Trophoblast cell (in vitro differentiated cells and primary cell): Measurements from ENCODE around the gene ATF3.

Source experiments
- DNase-seq, 2 donors: peaks; one replicate each; pipeline ENCODE4 v3.0.0-alpha.2; 2016
- H2AFZ ChIP-seq: 2 replicates; pipeline ENCODE4 v1.6.1; 2013; ENCODE audit warnings: low read length, moderate library complexity, mild to moderate bottlenecking; ENCODE audit not compliant: insufficient read depth, poor library complexity
- H2AK5ac ChIP-seq: 2 replicates; pipeline ENCODE4 v1.6.1; 2013; ENCODE audit warnings: mild to moderate bottlenecking, low read length
- H2BK120ac ChIP-seq: 2 replicates; pipeline ENCODE4 v1.6.1; 2013; ENCODE audit warnings: low read length, mild to moderate bottlenecking, moderate library complexity; ENCODE audit not compliant: insufficient read depth, poor library complexity
- H2BK12ac ChIP-seq: 2 replicates; pipeline ENCODE4 v1.6.1; 2013; ENCODE audit warnings: mild to moderate bottlenecking, low read length, moderate library complexity
- H2BK5ac ChIP-seq: 2 replicates; pipeline ENCODE4 v1.6.1; 2013; ENCODE audit warnings: low read length, low read depth, moderate library complexity, mild to moderate bottlenecking; ENCODE audit not compliant: poor library complexity
- H3K14ac ChIP-seq: 2 replicates; pipeline ENCODE4 v1.6.1; 2013; ENCODE audit warnings: mild to moderate bottlenecking, low read length
- H3K18ac ChIP-seq: 2 replicates; pipeline ENCODE4 v1.6.1; 2013; ENCODE audit warnings: mild to moderate bottlenecking, low read length
- H3K23ac ChIP-seq: 2 replicates; pipeline ENCODE4 v1.6.1; 2013; ENCODE audit warnings: low read length
- H3K27ac ChIP-seq: 2 replicates; pipeline ENCODE4 v1.5.1; 2013; ENCODE audit warnings: low read depth, mild to moderate bottlenecking, inconsistent platforms, low read length, moderate library complexity
- H3K27me3 ChIP-seq: 2 replicates; pipeline ENCODE4 v1.6.1; 2013; ENCODE audit warnings: inconsistent platforms, mild to moderate bottlenecking, low read length, moderate library complexity; ENCODE audit not compliant: insufficient read depth
- H3K36me3 ChIP-seq, 2 experiments: 1 replicate in 1 of 2; 2 replicates in 1 of 2; pipeline ENCODE4 v1.6.1; 2013; ENCODE audit warnings: low read length in 2 of 2, mild to moderate bottlenecking in 2 of 2, moderate library complexity in 1 of 2; ENCODE audit not compliant: insufficient read depth in 2 of 2, control insufficient read depth in 1 of 2
- H3K4ac ChIP-seq: 2 replicates; pipeline ENCODE4 v1.6.1; 2013; ENCODE audit warnings: low read depth, mild to moderate bottlenecking, low read length, moderate library complexity
- H3K4me1 ChIP-seq, 2 experiments: 1 replicate in 1 of 2; 2 replicates in 1 of 2; pipeline ENCODE4 v1.6.1; 2013; ENCODE audit warnings: low read length in 2 of 2, mild to moderate bottlenecking in 2 of 2, moderate library complexity in 1 of 2; ENCODE audit not compliant: insufficient read depth in 2 of 2, control insufficient read depth in 1 of 2
- H3K4me2 ChIP-seq: 2 replicates; pipeline ENCODE4 v1.6.1; 2013; ENCODE audit warnings: inconsistent platforms, mild to moderate bottlenecking, low read length, moderate library complexity
- H3K4me3 ChIP-seq: 2 replicates; pipeline ENCODE4 v1.5.1; 2013; ENCODE audit warnings: mild to moderate bottlenecking, low read depth, low read length, inconsistent platforms
- H3K79me1 ChIP-seq: one replicate; pipeline ENCODE4 v1.6.1; 2013; ENCODE audit warnings: low read length
- H3K79me2 ChIP-seq: 2 replicates; pipeline ENCODE4 v1.6.1; 2013; ENCODE audit warnings: low read length, mild to moderate bottlenecking; ENCODE audit not compliant: control insufficient read depth, insufficient read depth, poor library complexity
- H3K9ac ChIP-seq: 2 replicates; pipeline ENCODE4 v1.6.1; 2013; ENCODE audit warnings: mild to moderate bottlenecking, low read length
- H3K9me3 ChIP-seq: 2 replicates; pipeline ENCODE4 v1.6.1; 2013; ENCODE audit warnings: low read depth, mild to moderate bottlenecking, control low read depth, inconsistent platforms, low read length; ENCODE audit not compliant: insufficient read depth
- H4K12ac ChIP-seq: 2 replicates; pipeline ENCODE4 v1.6.1; 2013; ENCODE audit warnings: low read depth, mild to moderate bottlenecking, low read length, moderate library complexity
- H4K8ac ChIP-seq: 2 replicates; pipeline ENCODE4 v1.6.1; 2013; ENCODE audit warnings: low read depth, mild to moderate bottlenecking, low read length, moderate library complexity
- H4K91ac ChIP-seq: one replicate; pipeline ENCODE4 v1.6.1; 2013; ENCODE audit warnings: low read depth, mild to moderate bottlenecking, low read length, moderate library complexity
- WGBS: extraction: QIAGEN DNeasy Blood & Tissue Kit; methylation state at CpG from one replicate; pipeline ENCODE4 v1.1.7; 2013; ENCODE audit warnings: missing lambda C conversion rate; ENCODE audit not compliant: insufficient read length, insufficient coverage; ENCODE audit errors: extremely low coverage; 5-methylcytosine and 5-hydroxymethylcytosine counted together

The ATF3 gene

DNA sequence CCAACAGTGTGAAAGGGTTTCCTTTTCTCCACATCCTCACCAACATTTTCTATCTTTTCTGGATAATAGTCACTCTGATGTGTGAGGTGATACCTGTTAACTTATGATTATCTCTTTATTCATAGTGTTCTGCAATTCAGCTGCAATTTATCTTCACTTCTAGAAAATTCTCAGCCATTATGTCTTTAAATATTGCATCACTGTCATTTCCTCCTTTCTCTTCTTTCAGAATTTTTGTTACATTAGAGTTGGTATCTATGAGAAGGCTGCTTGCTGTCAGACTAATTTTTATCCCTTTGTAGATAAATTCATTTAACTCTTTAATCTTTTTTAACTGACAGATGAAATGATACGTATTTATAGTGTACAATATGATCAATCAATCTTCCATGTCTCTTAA lies 30.5 kb upstream of the ATF3 start:
- Histone ChIP-seq H3K79me1 (peaks cover 2% of the 10 kb centered on the region), H3K36me3 (no peaks in the 10 kb centered on the region), H3K79me2 (no peaks in the 10 kb centered on the region), H3K4me3 (no peak overlapping the region), H3K18ac (no peak overlapping the region), H2AK5ac (no peak overlapping the region), H4K91ac (no peak overlapping the region), H3K27ac (no peak overlapping the region), H3K4me1 (peaks cover under 1 to 2% of the 10 kb centered on the region in 2 experiments), H2BK12ac (no peak overlapping the region), H3K14ac (no peak overlapping the region), H3K27me3 (no peaks in the 10 kb centered on the region), H2AFZ (no peak overlapping the region), H3K9me3 (no peaks in the 10 kb centered on the region), H4K8ac (no peak overlapping the region), H3K4me2 (no peak overlapping the region), H3K4ac (no peak overlapping the region), H3K23ac (no peak overlapping the region), H4K12ac (no peak overlapping the region), H3K9ac (no peak overlapping the region), H2BK120ac (no peak overlapping the region), H2BK5ac (no peak overlapping the region)
- no CpG with 5 or more reads among the region's 1 CpG for WGBS
- DNase-seq = no peak

DNA sequence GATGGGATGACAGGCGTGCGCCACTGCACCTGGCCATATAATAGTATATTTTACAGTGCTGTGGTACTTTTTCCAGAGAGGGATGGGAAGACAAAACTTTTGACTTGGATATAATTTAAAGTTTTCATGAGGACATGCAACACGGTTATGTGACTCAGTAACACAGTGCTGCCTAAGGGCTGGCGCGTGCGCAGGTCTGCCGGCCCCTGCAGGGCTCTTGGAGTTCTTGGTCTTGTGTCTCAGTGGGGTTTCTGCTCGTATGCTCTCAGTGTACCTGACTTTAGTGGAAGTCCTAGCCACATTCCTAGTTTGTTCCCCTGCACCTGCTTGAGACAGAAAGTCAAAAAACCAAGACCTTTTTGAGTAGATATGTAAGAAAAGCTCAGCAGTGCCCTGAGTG lies 27.5 kb upstream of the ATF3 start:
- Histone ChIP-seq H3K27ac (no peak overlapping the region), H3K23ac (no peak overlapping the region), H2BK120ac (no peak overlapping the region), H3K4ac (no peak overlapping the region), H4K8ac (no peak overlapping the region), H3K4me2 (no peak overlapping the region), H3K27me3 (no peaks in the 10 kb centered on the region), H3K9me3 (no peaks in the 10 kb centered on the region), H3K79me2 (no peaks in the 10 kb centered on the region), H2BK5ac (no peak overlapping the region), H2AK5ac (no peak overlapping the region), H2AFZ (no peak overlapping the region), H3K14ac (no peak overlapping the region), H3K4me3 (no peak overlapping the region), H2BK12ac (no peak overlapping the region), H3K36me3 (no peaks in the 10 kb centered on the region), H3K18ac (no peak overlapping the region), H4K91ac (no peak overlapping the region), H3K4me1 (peaks cover 6 to 7% of the 10 kb centered on the region in 2 experiments), H3K9ac (peak overlapping the region; percentile 33), H4K12ac (no peak overlapping the region), H3K79me1 (peaks cover 5% of the 10 kb centered on the region)
- no CpG with 5 or more reads among the region's 8 CpGs for WGBS
- DNase-seq = peak in 1 of 2 donors; percentile 37

DNA sequence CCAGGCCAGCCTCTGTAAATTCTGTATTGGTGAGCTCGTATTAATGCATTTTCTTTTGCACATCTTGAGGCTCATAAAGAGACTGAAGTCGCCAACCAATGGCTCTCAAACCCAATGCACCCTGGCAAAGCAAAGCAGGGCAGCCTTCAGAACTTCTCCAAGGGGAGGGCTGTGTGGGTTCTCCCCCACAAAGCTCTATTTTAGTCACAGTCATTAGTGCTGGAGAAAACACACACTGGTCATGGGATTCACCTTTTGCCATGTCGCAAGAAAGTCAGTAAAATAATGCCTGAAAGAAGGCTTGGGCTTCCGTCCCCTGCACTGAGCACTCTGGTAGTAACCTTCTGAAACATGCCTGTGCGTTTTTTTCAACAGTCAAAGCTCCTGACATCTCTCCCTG lies 26.3 kb upstream of the ATF3 start:
- Histone ChIP-seq H2AK5ac (no peak overlapping the region), H4K91ac (no peak overlapping the region), H2AFZ (no peak overlapping the region), H4K8ac (no peak overlapping the region), H3K79me2 (no peaks in the 10 kb centered on the region), H3K18ac (no peak overlapping the region), H3K4ac (no peak overlapping the region), H3K36me3 (no peaks in the 10 kb centered on the region), H3K79me1 (peaks cover 5% of the 10 kb centered on the region), H3K9me3 (no peaks in the 10 kb centered on the region), H3K14ac (no peak overlapping the region), H4K12ac (no peak overlapping the region), H3K4me3 (no peak overlapping the region), H3K4me1 (peaks cover 6 to 7% of the 10 kb centered on the region in 2 experiments), H3K9ac (no peak overlapping the region), H2BK12ac (peak overlapping the region; percentile 2), H2BK5ac (no peak overlapping the region), H3K27ac (no peak overlapping the region), H3K27me3 (no peaks in the 10 kb centered on the region), H3K4me2 (no peak overlapping the region), H3K23ac (no peak overlapping the region), H2BK120ac (no peak overlapping the region)
- no CpG with 5 or more reads among the region's 5 CpGs for WGBS
- no peak for DNase-seq

DNA sequence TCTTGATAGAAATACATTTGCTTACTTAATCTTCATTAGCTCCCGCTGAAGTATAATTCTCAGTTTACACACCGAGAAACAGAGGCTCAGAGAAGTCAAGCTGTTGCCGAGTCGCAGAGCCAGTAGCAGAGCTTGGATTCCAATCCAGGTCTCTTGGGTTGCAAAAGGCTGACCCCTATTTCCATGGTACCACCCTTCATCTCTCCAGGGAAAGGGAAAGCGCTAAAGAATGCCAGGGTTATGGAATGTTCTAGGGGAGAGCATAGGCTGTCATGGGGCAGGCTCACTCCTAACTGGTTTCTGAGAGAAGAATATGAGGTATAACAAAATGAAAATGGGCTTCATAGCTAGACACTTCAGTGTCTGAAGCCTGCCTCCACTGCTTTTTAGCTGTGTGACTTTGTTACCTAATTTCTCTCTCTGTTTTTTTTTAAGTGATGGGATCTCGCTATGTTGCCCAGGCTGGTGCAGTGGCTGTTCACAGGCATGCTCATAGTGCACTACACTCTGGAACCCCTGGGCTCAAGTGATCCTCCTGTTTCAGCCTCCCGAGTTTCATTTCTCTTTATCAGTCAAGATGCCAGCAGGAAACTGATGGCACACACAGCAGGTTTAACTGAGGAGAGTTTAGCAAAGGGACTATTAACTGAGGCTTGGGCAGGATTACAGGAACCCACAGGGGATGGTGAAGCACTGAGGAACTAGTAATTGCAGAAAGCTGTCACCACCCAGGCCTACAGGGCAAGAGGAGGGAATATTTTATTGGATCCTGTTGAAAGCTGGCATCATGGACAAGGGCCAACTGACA lies 25.5 kb upstream of the ATF3 start:
- no peak overlapping the region for H3K27ac ChIP-seq
- H3K79me2 ChIP-seq = no peaks in the 10 kb centered on the region
- H2BK120ac ChIP-seq = peak overlapping the region; percentile 70
- no peak overlapping the region for H4K12ac ChIP-seq
- H2BK5ac ChIP-seq = peak overlapping the region; percentile 19
- no peak overlapping the region for H4K91ac ChIP-seq
- peaks cover 6 to 7% of the 10 kb centered on the region in 2 experiments for H3K4me1 ChIP-seq
- H3K4me3 ChIP-seq = no peak overlapping the region
- H4K8ac ChIP-seq = no peak overlapping the region
- no peak overlapping the region for H3K23ac ChIP-seq
- no peak overlapping the region for H3K18ac ChIP-seq
- DNase-seq = peak in 1 of 2 donors; percentile 61
- no peak overlapping the region for H3K4ac ChIP-seq
- H3K36me3 ChIP-seq = no peaks in the 10 kb centered on the region
- H2BK12ac ChIP-seq = peak overlapping the region; percentile 28
- no peak overlapping the region for H3K4me2 ChIP-seq
- H2AFZ ChIP-seq = no peak overlapping the region
- H3K27me3 ChIP-seq = no peaks in the 10 kb centered on the region
- H3K14ac ChIP-seq = peak overlapping the region; percentile 31
- H3K9me3 ChIP-seq = no peaks in the 10 kb centered on the region
- no CpG with 5 or more reads among the region's 7 CpGs for WGBS
- no peak overlapping the region for H2AK5ac ChIP-seq
- peaks cover 5% of the 10 kb centered on the region for H3K79me1 ChIP-seq
- no peak overlapping the region for H3K9ac ChIP-seq
